Measurements from ENCODE around the gene SDK1. TPM values are rescaled to one million over a fixed set of nuclear protein-coding genes. Genes with fewer than 3 reads are reported as not detected.

The SDK1 gene
- total and polyA plus RNA-seq, 12 donors = 1.0 to 5.3 (median 3.2) TPM

- no peak for DNase-seq
- peaks cover 0 to 43% (median 10%) of the 10 kb centered on the region in 11 donors for H3K9me3 ChIP-seq
- intact Hi-C loops (cut with DNase I) = no loop called here
- TF ChIP-seq CTCF (IDR thresholded peaks at IDR 0.05) = no peak
- WGBS, 2 donors = 90 to 98% methylated on average over 1 of the region's 1 CpG
- H3K27ac ChIP-seq = no peak overlapping the region
- H3K36me3 ChIP-seq = no peaks in the 10 kb centered on the region
- no peak overlapping the region for H3K4me3 ChIP-seq
- H3K4me1 ChIP-seq = no peaks in the 10 kb centered on the region
- no peaks in the 10 kb centered on the region for H3K27me3 ChIP-seq
- no peak for ATAC-seq
Observed at GRCh38 chr7:4288791-4289394, 987.8 kb downstream of the SDK1 start.

- intact Hi-C loops (cut with DNase I) = no loop called here
- 80 to 82% methylated on average over 13 of the region's 13 CpGs for WGBS, 2 donors
- no peak for TF ChIP-seq CTCF (IDR thresholded peaks at IDR 0.05)
- Histone ChIP-seq H3K36me3 (no peaks in the 10 kb centered on the region), H3K9me3 (peaks cover 0 to 24% (median 10%) of the 10 kb centered on the region in 11 donors), H3K27ac (no peak overlapping the region), H3K4me3 (no peak overlapping the region), H3K27me3 (no peaks in the 10 kb centered on the region), H3K4me1 (no peaks in the 10 kb centered on the region)
- ATAC-seq = no peak
- no peak for DNase-seq
Observed at GRCh38 chr7:4297165-4297917, 996.3 kb downstream of the SDK1 start.

GRCh38 chr7:4297918-4298219 lies 996.8 kb downstream of the SDK1 start:
- Histone ChIP-seq H3K36me3 (no peaks in the 10 kb centered on the region), H3K27me3 (no peaks in the 10 kb centered on the region), H3K4me3 (no peak overlapping the region), H3K9me3 (peaks cover 0 to 20% (median 9%) of the 10 kb centered on the region in 11 donors), H3K4me1 (no peaks in the 10 kb centered on the region), H3K27ac (no peak overlapping the region)
- TF ChIP-seq CTCF (IDR thresholded peaks at IDR 0.05) = no peak
- intact Hi-C loops (cut with DNase I) = no loop called here
- DNase-seq (no peak), ATAC-seq (no peak)
- 71 to 76% methylated on average over 5 of the region's 5 CpGs for WGBS, 2 donors

- DNase-seq (no peak), ATAC-seq (no peak)
- 88% methylated on average over 5 of the region's 5 CpGs for WGBS, 2 donors
- intact Hi-C loops (cut with DNase I) = no loop called here
- Histone ChIP-seq H3K27ac (no peak overlapping the region), H3K4me1 (no peaks in the 10 kb centered on the region), H3K9me3 (peaks cover 0 to 5% (median 0%) of the 10 kb centered on the region in 11 donors), H3K4me3 (no peak overlapping the region), H3K27me3 (no peaks in the 10 kb centered on the region), H3K36me3 (no peaks in the 10 kb centered on the region)
- TF ChIP-seq CTCF (IDR thresholded peaks at IDR 0.05) = no peak
Observed at GRCh38 chr7:4299431-4299830, 998.4 kb downstream of the SDK1 start.

All from heart right ventricle (tissue), 16 donors.